IPS-NIHi7 (cell line): Measurements from ENCODE around the gene KCTD2.
A peak's percentile ranks its signal among the peaks of the same experiment; 100 is the strongest.
"Not testable (repeated sequence)": the region's sequence is repeated elsewhere in the genome, so short reads cannot be mapped to it uniquely, and the experiment has no call there.

Experiments used
- DNase-seq: peaks from one replicate; pipeline ENCODE4 v3.0.0; 2012; ENCODE audit warnings: mixed read lengths; ENCODE audit errors: extremely low spot score

Gene KCTD2, protein sequence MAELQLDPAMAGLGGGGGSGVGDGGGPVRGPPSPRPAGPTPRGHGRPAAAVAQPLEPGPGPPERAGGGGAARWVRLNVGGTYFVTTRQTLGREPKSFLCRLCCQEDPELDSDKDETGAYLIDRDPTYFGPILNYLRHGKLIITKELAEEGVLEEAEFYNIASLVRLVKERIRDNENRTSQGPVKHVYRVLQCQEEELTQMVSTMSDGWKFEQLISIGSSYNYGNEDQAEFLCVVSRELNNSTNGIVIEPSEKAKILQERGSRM

DNA sequence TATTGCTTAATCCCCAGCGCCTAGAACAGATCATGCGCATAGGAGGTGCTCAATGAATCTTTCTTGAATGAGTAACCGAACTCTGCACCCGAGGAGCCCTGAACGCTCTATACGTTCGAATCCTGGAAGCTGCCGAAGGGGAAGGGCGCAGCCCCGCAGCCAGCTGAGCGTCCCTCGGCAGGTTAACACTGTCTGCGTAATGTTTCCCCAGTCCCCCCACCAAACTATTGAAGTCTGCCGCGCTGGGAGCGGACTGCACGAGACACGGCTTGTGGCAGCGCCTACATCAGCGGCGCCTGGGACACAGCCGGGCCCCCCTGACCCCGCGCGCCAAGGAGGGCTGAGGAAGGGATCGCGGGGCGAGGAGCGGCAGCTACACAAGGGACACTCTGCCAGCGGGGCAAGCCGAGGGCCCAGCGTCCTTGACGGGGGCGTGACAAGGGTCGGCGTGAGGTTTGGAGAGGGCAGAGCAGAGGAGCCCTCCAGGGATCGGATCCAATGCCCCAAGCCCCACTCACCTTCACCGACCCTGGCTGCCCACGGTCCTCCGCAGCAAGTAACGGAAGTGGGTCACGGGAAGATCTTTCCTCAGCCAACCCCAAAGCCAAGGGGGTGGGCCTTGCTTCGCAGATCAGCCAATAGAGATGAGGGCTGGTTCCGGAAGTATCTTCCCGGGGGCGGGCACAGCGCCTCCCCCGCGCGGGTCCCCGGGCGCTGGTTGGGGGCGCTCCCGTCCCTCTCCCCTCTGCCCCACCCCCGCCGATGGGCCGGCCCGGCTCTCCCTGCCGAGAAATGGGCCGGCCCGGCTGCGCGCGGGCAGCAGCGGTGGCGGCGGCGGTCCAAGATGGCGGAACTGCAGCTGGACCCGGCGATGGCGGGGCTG lies at the start of gene KCTD2, which contains the start of gene ATP5PD:
Gene KCTD2 (plus strand): TSS at position 819 of the 883 bp plus-strand sequence. CDS start 26 bp downstream, at position 845.
Gene ATP5PD (minus strand): TSS at position 563 of the 883 bp plus-strand sequence. CDS start 4,319 bp downstream, outside the sequence.
- DNase-seq, result peak; percentile 96

DNA sequence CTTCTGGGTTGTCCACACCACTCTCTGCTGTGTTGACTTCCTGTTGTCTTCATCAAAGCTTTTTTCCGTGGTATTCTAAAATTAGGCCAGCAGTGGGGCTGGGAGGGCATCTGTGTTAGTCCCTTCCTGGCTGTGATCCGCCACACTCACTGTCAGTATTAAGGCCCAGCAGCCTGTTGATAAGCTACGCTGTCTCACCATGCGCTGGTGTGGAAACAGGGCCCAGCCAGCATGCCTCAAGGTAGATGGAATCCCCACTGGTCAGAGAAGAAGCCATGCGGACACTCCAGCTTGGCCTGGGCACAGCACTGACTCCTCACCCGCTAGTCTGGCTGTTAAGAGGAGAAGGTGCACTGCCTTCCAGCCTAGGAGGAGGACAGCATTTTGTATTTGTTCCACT lies 48.2 kb upstream of the KCTD2 start:
- no peak for DNase-seq

DNA sequence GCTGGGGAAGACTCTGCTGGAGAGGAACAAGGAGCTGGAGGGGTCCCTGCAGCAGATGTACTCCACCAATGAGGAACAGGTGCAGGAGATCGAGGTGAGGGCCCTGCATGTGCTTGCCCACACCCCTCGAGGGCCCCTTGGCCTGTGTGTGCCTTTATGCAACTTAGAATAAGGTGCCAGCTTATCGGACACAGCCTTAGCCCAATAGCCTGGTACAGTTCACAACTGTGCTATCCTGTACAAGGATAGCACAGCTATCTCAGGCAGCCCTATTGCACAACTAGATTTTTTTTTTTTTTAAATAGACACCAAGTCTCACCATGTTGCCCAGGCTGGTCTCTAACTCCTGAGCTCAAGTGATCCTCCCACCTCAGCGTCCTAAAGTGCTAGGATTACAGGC lies 47.5 kb upstream of the KCTD2 start:
- DNase-seq, result no peak

DNA sequence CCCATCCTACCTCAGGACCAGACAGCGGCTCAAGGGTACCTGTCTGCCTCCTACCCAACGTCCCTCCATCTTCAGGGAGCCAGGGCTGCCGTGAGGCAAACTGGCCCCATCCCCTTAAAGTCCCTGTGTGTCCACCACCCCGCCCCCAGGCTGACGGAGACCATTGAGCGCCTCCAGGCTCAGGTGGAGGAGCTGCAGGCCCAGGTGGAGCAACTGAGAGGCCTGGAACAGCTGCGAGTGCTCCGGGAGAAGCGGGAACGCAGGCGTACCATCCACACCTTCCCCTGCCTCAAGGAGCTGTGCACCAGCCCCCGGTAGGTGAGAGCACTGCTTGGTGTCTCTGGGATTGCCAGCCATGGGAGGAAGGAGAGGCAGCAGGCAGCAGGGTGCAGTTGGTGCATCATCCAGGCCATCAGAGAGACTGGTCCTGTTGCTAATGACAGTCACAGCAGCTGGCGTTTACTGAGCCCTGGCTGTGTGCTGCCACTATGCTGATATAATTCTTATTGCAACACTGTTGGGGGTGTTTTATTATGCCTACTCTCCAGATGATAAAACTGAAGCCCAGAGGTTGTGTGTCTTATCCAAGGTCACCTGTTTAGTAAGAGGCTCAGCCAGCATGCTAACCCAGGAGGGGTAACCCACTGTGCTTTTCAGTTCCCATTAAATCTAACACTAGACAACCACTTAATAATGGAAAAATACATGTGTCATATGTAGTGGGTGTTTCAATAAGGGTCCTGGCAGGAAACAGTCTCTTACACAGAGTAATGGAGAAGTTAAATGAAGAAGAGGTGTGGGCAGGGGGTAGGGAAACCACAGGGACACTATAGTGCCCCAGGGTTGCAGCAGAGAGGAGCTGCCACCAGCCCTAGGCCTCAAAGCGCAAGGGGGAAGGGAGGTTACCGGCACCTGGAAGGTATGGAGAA lies 44.8 kb upstream of the KCTD2 start:
- DNase-seq, result no peak

DNA sequence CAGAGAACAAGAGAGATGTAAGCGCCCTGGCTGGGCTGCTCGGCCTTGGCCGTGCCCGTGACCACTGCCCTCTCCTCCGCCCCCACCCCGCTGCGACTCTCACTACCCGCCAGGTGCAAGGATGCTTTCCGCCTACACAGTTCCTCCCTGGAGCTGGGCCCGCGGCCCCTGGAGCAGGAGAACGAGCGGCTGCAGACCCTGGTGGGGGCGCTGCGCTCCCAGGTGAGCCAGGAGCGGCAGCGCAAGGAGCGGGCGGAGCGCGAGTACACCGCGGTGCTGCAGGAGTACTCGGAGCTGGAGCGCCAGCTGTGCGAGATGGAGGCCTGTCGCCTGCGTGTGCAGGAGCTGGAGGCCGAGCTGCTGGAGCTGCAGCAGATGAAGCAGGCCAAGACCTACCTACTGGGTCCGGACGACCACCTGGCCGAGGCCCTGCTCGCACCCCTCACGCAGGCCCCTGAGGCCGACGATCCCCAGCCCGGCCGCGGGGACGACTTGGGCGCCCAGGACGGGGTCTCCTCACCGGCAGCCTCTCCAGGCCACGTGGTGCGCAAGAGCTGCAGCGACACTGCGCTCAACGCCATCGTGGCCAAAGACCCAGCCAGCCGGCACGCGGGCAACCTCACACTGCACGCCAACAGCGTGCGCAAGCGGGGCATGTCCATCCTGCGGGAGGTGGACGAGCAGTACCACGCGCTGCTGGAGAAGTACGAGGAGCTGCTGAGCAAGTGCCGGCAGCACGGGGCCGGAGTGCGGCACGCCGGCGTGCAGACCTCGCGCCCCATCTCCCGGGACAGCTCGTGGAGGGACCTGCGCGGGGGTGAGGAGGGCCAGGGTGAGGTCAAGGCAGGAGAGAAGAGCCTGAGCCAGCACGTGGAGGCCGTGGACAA lies 43.7 kb upstream of the KCTD2 start:
- DNase-seq, result peak; percentile 47

DNA sequence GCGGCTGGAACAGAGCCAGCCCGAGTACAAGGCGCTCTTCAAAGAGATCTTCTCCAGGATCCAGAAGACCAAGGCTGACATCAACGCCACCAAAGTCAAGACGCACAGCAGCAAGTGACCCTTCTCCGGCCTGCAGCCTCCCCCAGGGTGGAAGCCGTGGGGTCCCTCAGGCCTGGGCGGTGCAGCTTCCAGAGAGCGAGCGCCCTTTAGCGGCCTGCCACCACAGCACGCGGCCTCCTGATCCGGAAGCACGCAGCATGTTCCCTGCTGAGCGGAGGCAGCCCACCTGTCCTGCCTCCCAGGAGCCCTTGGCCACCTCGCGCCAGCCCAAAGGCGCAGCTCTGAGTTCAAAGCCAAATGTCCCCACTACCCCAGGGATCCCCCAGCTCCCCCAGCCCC lies 43.1 kb upstream of the KCTD2 start:
- no peak for DNase-seq

DNA sequence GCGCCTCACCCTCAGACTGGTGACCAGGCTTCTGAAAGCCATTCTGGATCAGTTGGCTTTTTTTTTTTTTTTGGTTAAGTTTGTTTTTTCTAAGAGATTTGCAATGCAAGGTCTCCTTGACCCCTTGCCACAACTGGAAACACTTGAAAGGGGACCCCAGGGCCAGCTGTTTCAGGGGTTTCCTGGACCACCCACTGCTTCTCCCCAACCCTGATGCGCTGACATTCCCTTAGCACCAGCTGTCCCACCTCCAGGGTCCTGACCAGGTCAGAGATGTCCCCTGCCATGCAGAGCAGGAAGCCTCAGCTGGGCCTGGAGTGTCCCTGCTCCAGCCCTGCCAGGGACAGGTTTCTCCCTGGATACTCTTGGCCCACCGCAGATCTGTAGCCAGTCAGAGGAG lies 42.7 kb upstream of the KCTD2 start:
- no peak for DNase-seq

DNA sequence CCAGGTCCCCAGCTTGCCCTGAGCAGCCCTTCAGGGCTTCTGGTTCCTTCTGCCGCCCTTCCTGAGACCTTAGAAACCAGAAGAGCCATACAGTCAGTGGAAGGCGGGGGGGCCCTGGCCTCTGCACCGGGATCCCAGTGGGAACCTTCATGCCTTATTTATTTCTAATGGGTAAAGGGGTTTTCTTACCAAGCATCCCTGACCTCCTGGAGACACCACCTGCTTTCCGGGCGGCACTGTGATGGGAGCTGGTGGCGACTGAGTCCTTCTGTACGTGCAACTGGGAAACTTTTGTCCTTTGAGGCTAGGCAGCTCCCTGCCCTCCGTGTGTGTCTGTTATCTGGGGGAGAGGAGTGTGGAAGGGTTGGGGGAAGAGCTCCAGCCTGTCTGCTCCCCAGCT lies 41.7 kb upstream of the KCTD2 start:
- DNase-seq, result no peak

DNA sequence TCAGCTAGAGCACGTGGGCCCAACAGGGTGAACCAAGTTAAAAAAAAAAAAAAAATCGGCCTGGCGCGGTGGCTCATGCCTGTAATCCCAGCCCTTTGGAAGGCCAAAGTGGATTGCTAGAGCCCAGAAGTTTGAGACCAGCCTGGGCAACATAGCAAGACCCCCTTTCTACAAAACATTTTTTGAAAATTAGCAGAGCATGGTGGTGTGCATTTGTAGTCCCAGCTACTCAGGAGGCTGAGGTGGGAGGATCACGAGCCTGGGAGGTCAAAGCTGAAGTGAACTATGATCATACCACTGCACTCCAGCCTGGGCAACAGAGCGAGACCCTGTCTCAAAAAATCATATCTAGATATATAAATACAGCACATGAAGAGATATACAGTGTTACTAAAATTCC lies 40.9 kb upstream of the KCTD2 start:
- not testable (repeated sequence) for DNase-seq

DNA sequence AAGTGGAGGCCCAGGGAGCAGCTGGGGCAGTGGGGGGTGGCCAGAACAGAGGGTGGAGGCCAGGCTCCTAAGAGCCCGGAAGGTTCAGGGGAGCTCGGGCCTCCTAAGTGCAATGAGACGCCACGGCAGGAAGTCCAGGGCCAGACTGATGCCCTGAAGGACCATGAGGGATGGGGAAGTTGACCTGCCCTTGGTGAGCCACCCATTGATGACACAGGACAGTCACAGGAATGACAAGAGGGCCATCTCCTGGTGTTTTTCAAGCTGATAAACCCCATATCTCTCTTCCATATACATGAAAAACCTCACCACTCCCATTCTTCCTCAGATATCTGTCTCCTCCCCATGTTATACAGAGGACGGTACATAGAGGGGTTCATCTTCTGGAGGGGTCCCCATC lies 40.4 kb upstream of the KCTD2 start:
- DNase-seq, result no peak

DNA sequence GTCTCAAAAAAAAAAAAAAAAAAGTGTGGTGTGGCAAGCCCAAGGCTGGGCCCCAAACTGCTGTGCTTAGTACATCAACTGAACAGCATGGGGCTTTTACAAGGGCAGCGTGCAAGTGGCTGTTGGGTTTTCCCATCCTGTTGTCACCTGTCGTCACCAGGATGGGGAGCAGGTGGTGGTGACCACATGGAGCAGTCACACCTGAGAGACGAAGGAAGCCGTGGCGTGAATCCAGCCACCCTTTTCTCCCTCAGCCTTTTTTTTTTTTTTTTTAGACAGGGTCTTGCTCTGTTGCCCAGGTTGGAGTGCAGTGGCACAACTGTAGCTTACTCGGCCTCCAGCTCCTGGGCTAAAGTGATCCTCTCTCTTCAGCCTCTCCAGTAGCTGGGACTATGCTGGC lies 38.7 kb upstream of the KCTD2 start:
- DNase-seq, result no peak

DNA sequence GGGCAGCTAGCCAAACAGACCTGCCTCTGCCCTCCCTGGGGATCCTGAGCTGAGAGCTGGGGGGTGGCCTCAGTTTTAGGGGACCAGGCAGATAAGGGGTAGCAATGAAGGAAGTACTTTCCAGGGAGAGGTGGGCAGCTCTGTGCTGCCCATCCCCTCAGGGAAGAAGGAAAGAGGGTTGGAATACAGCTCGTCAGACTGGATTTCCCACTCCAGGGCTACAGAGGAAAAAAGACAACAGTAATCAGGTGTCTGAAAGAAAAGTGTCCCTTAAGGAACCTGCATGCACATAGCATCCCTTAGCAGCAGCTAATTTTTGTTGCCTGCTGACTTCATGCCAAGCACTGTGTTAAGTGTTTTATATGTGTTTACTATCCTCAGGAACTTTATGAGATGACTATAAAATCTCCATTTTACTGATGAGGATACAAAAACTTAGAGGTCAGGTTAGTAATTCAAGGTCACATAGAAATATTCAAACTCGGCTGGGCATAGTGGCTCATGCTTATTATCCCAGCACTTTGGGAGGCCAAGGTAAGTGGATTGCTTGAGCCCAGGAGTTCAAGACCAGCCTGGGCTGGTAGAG lies 37.8 kb upstream of the KCTD2 start:
- no peak for DNase-seq

DNA sequence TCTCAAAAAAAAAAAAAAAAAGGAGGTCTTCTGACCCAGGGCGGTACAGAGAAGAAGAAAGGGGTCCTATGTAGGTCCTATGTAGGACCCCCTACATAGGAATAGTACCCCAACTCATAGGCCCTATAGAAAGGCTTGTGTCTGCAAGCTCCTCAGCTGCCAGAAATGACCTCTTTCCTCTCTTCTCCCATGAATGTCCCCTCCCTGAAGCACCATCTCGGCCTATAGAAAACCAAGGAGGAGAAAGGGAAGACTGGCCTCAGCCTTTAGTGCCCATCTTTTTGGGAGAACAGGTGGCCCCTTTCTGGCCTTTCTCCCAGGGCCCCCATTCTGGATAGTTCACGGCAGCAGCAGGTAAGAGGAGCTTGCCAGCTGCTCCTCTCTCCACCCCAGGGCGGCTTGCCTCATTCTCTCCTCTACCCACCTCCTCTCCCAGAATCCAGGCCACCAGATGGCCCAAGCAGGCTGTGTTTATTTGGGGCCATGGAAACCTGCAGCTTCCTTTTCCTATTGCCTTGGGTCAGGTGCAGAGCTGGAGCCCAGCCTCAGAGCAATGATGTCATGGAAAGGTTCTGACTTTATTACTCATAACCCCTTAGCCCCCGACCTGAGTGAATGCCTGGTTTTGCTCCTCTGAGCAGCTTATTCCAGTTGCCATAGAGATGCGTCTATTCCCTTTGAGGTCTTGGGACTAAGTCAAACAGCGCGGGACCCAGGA lies 36.2 kb upstream of the KCTD2 start:
- DNase-seq, result peak; percentile 37

DNA sequence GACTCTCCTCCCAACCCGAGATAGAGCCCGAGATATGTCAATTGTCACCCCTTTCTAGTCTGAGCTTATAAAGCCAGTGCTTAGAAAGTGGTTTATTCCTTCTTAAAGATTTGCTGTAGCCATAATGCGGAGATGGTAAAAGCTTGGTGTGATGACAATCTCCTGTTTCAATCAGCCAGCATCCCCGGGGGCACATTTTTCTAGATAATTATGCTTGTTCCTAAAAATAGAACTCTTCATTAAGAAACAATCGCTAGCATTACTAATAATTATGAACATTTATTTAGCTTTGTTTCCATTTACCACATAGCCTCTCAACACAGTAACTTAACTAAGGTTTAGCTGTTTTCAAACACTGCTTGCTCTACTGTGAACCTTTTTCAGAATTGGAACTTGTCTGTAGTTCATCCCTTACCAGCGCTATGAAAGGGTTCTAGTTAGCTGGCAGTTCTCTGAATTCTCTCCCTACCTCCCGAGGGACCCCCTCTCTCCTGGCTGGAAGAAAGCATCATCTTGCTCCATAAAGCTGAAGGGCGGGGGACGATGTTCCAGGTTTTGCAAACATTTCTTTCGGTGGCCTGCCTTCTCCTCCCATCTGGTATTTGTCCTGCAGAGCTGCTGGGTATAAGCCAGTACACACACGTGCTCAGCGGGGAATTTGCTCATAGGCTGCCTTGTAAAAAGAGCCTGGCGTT lies 35.5 kb upstream of the KCTD2 start:
- DNase-seq, result no peak

DNA sequence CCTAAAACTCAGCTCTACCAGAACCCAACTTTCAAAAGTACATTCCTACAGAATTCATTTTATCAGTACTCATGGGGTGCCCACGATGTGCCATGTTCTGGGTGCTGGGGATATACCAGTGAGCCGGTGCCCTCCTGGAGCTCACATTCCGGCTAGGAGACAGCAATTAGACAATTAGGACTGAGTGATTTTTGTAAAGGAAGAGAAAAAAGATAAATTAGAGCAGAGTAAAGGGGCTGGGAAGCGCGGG lies 35.0 kb upstream of the KCTD2 start:
- no peak for DNase-seq

DNA sequence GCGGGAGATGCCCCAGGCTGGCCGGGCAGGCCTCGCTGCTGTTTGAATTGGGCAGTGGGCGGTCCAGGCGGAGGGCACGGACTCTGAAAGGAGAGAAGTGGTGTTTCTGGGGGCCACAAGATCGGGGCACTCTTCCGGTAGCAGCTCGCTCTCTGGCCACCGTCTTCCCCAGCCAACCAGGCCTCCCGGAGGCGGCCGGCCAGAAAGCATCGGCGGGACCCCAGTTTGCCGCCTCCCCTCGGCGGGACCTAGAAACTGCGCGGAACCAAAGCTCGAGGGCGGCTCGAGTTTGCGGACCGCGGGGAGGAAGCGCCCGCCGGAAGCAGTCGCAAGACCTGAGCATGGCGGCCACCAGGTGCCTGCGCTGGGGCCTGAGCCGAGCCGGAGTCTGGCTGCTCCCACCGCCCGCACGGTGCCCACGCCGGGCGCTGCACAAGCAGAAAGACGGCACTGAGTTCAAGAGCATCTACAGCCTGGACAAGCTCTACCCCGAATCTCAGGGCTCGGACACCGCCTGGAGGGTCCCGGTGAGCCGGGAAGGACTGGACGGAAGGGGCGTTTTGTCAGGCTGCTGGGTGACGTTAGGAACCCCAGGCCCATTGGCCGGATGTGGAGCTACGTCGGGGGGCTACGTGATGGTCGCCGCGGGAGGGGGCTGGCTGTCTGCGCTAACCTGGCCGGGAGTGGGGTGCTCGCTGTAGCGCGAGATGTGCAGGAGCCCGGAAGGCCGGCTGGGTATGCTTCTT lies 34.5 kb upstream of the KCTD2 start, which contains the start of gene MRPL58:
Gene MRPL58 (plus strand): TSS at position 325 of the 746 bp plus-strand sequence. CDS start 17 bp downstream, at position 342.
- DNase-seq, result peak; percentile 95

DNA sequence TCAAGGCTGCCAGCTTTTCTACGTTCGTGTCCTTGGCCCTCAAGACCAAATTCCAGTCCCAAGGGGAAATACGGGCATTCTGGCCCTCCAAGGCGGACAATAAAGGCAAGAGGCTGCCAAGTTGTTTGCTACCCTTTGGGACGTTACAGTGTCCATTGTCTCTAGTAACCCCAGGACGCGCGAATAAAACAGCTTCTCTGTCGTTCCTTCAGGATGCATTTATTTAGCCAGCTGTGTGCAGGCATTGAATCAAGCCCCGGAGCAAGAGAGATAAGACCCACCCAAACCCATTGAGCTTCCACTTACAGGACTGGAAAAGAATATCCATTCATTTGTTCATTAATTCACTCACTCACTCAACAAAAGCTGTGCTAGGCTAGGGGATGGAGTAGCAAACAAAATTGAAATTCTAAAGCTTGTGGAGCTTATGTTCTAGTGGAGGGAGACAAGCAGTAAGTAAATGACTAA lies 33.9 kb upstream of the KCTD2 start:
- DNase-seq, result no peak

DNA sequence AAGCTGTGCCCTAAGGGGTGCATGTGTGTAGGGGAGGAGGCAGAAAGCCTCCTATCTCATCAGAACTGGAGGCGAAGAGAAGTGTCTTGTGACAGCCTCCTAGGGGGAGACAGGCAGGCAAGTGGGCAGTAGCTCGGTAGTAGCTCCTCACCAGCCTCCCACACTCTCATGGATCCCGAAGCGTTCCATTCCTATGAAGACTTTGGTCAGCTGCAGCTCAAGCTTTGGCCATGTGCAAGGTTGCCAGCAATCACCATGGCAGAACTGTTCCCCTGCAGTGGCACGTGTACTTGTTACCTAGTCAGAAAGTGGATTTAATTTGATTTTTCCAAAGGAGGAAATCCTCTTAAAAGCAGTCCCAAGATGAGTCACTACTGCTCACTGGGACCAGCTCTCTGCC lies 27.9 kb upstream of the KCTD2 start:
- no peak for DNase-seq

DNA sequence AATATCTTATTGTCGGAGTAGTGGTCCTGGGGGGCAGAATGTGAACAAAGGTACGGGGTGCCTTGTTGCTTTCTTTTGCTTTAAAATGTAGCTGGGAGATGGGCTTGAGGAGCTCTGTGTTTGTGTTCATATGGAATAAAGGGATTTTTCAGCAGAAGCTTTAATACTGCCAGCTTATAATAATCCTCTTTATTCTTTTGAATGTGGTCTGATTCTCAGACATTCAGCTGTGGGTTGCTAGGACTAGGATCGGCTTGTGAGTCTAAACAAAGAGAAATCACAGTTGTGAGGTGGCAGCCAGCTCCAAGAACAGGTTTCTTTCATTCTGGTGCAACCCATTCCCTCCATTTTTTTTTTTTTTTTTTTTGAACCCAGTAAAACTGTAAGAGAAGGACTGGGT lies 27.3 kb upstream of the KCTD2 start:
- no peak for DNase-seq
